HUES6 (cell line): ENCODE results near the gene INTS15.
A peak's percentile ranks its signal among the peaks of the same experiment; 100 is the strongest.

Experiments used
- H3K27ac ChIP-seq: 2 replicates; pipeline ENCODE4 v1.7.0; 2013; ENCODE audit warnings: low read depth, mild to moderate bottlenecking, low read length, inconsistent platforms
- H3K27me3 ChIP-seq: 2 replicates; pipeline ENCODE4 v1.6.1; 2013; ENCODE audit warnings: low read length; ENCODE audit not compliant: control insufficient read depth, insufficient read depth
- H3K36me3 ChIP-seq: 2 replicates; pipeline ENCODE4 v1.6.1; 2013; ENCODE audit warnings: low read length; ENCODE audit not compliant: control insufficient read depth, insufficient read depth
- H3K4me1 ChIP-seq: 2 replicates; pipeline ENCODE4 v1.6.1; 2013; ENCODE audit warnings: low read length; ENCODE audit not compliant: control insufficient read depth, insufficient read depth
- H3K4me3 ChIP-seq: 2 replicates; pipeline ENCODE4 v1.5.1; 2013; ENCODE audit warnings: low read depth, low read length
- H3K9ac ChIP-seq: one replicate; pipeline ENCODE4 v1.6.1; 2013; ENCODE audit warnings: mild to moderate bottlenecking, low read length
- H3K9me3 ChIP-seq: 2 replicates; pipeline ENCODE4 v1.6.1; 2013; ENCODE audit warnings: low read depth, low read length; ENCODE audit not compliant: control insufficient read depth, insufficient read depth

INTS15 gene

DNA sequence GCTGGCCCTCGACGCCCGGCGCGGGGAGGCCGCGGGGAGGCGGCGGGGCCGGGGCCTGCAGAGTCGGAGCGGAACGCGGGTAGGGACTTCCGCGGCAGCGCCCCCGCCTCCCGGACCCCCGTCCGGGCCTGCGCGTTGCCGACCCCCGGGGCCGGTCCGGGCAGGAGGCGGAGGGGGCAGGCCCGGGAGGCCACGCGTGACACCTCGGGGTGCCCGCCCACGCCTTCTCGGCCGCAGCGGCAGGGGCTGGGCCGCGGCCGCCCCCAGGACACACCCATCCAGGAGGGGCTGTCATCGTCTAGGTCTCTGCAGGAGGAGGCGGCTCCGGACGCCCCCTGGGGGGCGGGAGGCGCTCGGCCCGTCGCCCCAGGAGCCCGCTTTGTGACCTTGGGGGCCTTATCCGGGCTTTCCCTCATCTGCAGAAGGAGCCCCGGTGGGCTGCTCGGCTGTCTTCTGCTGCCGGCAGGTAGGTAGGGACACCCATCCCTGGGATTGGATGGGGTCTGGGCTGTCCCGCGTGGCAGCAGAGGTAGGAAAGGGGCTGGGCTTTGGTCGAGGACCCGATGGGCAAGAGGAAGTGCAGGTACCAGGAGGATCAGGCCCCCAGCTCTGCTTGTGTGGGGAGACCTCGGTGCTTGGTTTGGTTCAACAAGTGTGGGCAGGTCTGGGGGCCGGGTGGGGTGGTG lies 47.9 kb downstream of the INTS15 start:
- H3K27ac ChIP-seq = no peak overlapping the region
- no peaks in the 10 kb centered on the region for H3K27me3 ChIP-seq
- peaks cover 6% of the 10 kb centered on the region; the same call in 1 of the 2 replicates for H3K4me1 ChIP-seq
- H3K9me3 ChIP-seq = no peaks in the 10 kb centered on the region
- H3K4me3 ChIP-seq = peak overlapping the region; percentile 69
- peaks cover 14% of the 10 kb centered on the region for H3K36me3 ChIP-seq
- H3K9ac ChIP-seq = no peak overlapping the region

DNA sequence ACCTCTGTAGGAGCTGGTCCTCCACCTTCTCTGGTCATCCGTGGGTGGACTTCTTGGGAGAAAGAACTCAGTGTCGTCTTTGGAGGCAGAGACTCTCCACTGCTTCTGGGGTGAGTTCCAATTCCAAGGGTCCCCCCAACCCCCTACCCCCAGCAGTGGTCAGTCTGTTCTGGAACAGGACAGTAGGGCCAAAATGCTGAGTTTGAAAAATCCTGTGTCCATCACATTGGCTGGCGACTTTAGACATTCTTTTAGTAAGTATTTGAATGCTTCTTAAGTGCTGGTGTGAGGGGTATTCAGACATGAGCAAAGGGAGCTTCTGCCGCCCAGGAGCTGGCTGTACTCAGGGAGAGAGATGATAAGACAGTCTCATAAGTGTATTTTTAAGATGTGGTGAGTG lies 49.2 kb downstream of the INTS15 start:
- H3K4me1 ChIP-seq = peaks cover 6% of the 10 kb centered on the region; the same call in 1 of the 2 replicates
- H3K36me3 ChIP-seq = peaks cover 26% of the 10 kb centered on the region
- H3K4me3 ChIP-seq = no peak overlapping the region
- no peaks in the 10 kb centered on the region for H3K27me3 ChIP-seq
- H3K27ac ChIP-seq = no peak overlapping the region
- no peaks in the 10 kb centered on the region for H3K9me3 ChIP-seq
- H3K9ac ChIP-seq = no peak overlapping the region

DNA sequence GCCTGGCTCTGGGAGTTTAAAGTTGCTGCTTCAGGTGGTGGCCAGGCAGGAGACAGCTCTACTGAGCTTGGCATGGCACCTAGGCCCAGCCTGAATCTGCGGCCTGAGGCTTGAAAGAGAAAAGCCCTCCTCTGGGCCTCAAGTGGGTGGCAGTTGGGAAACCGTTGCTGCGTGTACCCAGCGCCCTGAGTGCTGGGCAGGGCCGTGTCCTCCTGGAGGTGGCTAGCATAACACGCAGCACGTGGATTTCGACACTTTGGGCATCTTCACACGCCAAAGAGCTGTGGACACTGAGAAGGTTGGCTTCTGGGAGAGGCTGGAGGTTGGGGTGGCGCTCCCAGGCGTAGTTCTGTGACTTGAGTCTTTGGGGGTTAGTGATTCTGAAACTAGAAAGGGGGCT lies 49.8 kb downstream of the INTS15 start:
- Histone ChIP-seq H3K9ac (no peak overlapping the region), H3K9me3 (no peaks in the 10 kb centered on the region), H3K4me1 (peaks cover 6% of the 10 kb centered on the region; the same call in 1 of the 2 replicates), H3K36me3 (peaks cover 32% of the 10 kb centered on the region), H3K4me3 (no peak overlapping the region), H3K27ac (no peak overlapping the region), H3K27me3 (no peaks in the 10 kb centered on the region)

DNA sequence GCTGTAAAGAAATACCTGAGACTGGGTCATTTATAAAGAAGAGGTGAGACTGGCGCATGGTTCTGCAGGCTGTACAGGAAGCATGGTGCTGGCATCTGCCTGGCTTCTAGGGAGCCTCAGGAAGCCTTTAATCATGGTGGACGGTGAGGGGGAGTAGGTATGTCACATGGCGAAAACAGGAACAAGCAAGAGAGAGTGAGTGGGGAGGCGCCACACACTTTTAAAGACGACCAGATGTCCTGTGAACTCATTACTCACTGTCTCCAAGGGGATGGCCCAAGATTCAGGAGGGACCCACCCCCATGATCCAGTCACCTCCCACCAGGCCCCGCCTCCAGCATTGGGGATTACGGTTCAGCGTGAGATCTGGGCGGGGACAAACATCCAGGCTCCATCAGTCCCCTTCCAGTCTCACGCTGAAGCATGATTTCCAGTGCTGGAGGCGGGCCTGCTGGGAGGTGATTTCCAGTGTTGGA lies 50.5 kb downstream of the INTS15 start:
- Histone ChIP-seq H3K4me1 (peaks cover 6% of the 10 kb centered on the region; the same call in 1 of the 2 replicates), H3K4me3 (no peak overlapping the region), H3K27ac (no peak overlapping the region), H3K9ac (no peak overlapping the region), H3K36me3 (peaks cover 38% of the 10 kb centered on the region), H3K27me3 (no peaks in the 10 kb centered on the region), H3K9me3 (no peaks in the 10 kb centered on the region)

DNA sequence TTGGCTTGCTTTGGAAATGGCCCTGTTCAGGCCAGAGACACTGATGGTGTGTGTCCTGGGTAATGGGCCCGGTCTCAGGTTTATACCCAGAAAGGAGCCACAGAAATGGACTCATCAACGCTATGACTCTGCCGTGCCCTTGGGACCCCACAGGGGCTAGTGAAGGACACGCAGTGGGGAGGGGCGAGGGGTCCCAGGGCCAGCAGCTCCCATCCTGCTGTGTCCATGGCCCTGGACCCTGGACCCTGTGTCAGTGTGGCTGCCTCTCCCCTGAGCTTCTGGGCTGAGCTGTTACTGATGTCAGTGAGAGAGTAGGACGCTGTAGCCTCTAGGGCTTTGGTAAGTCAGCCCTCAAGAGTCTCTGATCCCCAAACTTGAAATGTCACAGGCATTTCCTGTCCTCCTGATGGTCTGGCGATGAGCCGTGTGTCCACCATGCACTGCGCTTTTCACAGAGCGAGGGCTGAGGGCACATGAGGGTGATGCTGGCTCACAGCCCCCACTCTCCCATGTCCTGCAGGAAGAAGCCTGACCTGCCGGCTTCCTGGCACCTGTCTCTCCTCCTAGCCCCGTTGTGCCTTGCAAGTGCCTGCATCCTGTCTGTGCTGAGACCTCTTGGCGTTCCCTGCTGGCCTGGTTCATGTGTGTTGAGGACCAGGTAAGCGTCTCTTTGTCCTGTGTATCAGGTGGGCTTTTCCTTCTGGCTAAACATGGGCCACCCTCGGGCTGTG lies 51.6 kb downstream of the INTS15 start:
- Histone ChIP-seq H3K27me3 (no peaks in the 10 kb centered on the region), H3K4me3 (no peak overlapping the region), H3K27ac (no peak overlapping the region), H3K4me1 (peaks cover 6% of the 10 kb centered on the region; the same call in 1 of the 2 replicates), H3K9ac (no peak overlapping the region), H3K36me3 (peaks cover 40% of the 10 kb centered on the region), H3K9me3 (no peaks in the 10 kb centered on the region)

DNA sequence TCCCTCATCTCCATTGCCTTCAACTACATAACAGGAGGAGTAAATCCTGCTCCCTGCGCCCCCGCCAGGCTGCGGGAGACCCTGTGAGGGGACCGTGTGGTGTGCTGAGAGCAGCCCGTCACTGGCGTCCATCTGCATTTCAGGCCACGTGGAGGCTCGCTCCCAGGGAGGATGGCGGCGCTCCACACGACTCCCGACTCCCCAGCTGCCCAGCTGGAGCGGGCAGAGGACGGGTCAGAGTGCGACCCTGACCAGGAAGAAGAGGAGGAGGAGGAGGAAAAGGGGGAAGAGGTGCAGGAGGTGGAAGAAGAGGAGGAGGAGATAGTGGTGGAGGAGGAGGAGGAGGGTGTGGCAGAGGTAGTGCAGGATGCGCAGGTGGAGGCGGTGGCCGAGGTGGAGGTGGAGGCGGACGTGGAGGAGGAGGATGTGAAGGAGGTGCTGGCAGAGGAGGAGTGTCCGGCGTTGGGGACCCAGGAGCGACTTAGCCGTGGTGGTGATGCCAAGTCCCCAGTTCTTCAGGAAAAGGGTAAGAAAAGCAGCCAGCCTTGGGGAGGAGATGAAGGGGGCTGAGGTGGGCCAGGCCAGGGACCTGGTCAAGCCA lies 52.5 kb downstream of the INTS15 start:
- Histone ChIP-seq H3K9ac (no peak overlapping the region), H3K9me3 (no peaks in the 10 kb centered on the region), H3K4me3 (no peak overlapping the region), H3K27ac (no peak overlapping the region), H3K4me1 (peaks cover 6% of the 10 kb centered on the region; the same call in 1 of the 2 replicates), H3K36me3 (peaks cover 42% of the 10 kb centered on the region), H3K27me3 (no peaks in the 10 kb centered on the region)

DNA sequence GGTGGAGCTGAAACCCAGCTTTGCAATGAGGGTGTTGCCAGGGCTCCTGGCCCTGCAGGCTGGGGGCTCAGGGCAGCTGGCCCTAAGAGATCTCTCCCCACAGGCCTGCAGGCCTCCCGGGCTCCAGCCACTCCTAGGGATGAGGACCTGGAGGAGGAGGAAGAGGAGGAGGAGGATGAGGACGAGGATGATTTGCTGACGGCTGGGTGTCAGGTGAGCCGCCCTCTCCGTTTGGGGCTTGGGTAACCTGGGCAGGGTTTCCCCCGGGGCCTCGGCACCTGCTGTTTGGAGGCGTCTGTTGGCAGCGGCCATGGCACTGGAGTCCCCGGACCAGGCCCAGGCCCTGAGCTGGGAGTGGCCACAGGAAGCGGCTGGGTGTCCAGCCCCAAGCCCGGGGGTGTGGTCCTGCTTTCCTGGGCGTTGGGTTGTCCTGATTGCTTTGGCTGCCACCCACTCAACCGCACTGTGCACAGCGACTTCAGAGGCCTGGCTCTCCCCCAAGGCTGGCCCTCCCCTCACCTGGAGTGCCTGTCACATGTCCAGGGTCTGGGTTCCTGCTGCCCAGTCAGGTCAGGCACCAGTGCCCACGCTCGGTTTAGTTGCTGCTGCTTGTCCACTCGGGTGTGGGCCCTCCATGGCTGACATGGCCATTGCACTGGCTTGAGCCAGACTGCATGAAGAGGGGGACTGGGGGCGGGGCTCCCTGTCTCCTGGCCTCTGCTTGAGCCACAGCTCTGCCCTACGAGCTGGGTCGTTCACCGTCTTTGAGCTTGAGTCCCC lies 53.2 kb downstream of the INTS15 start:
- H3K9ac ChIP-seq = no peak overlapping the region
- H3K4me1 ChIP-seq = 0 out of 2 replicates have a peak, but pooled peaks cover 4% of the 10 kb centered on the region
- H3K27ac ChIP-seq = no peak overlapping the region
- H3K4me3 ChIP-seq = no peak overlapping the region
- H3K9me3 ChIP-seq = no peaks in the 10 kb centered on the region
- peaks cover 44% of the 10 kb centered on the region for H3K36me3 ChIP-seq
- H3K27me3 ChIP-seq = no peaks in the 10 kb centered on the region

DNA sequence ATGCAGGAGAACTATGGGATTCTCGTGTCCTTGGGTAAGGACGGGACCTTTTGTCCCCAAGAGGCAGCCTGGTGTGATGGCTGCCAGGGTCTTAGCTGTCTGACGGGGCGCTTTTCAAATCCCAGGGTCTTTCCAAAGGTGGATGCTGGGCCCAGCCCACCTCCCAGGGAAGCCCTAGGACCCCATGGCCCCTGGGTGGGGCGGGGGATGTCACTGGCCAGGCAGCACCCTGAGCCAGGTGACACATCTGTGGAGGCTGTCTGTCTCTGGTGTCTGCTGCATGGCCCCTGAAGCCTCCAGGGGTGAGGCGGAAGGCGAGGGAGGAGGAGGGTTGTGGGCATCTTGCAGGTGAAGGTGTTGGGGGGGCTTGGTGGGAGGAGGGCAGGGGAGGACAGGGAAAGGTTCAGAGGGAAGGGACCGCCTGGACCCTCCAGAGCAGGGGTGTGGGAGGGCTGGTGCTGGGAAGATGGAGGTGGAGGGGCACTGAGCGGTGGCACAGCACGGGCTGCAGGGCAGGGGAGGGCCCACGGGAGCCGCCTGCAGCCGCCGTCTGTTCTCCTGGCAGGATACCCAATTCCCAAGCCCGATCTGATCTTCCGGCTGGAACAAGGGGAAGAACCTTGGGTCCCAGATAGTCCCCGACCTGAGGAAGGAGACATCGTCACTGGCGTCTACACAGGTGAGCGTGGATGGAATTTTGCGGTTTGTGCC lies 54.2 kb downstream of the INTS15 start:
- Histone ChIP-seq H3K9me3 (no peaks in the 10 kb centered on the region), H3K27me3 (no peaks in the 10 kb centered on the region), H3K4me1 (0 out of 2 replicates have a peak, but pooled peaks cover 4% of the 10 kb centered on the region), H3K27ac (no peak overlapping the region), H3K36me3 (peaks cover 44% of the 10 kb centered on the region), H3K4me3 (no peak overlapping the region), H3K9ac (no peak overlapping the region)

DNA sequence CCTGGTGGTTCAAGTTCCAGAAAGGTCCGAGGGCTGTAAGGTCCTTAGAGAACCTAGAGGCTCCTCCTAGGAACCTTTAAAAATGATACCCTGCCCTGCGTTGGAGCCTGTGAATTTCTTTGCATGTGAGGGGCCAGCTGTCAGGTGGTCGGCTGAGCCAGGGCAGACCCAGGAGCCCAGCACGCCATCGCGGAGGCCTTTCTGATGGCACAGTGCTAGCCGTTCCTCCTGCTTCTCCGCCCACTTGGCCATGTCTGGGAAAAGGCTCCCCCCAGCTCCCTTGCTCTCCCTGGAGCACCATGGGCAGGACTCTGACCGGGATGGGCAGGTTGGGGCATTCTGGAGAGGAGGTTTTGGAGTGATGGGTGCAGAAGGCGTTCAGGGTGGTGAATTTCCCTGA lies 54.9 kb downstream of the INTS15 start:
- H3K4me1 ChIP-seq = 0 out of 2 replicates have a peak, but pooled peaks cover 4% of the 10 kb centered on the region
- no peaks in the 10 kb centered on the region for H3K9me3 ChIP-seq
- H3K9ac ChIP-seq = no peak overlapping the region
- no peaks in the 10 kb centered on the region for H3K27me3 ChIP-seq
- H3K27ac ChIP-seq = no peak overlapping the region
- peaks cover 44% of the 10 kb centered on the region for H3K36me3 ChIP-seq
- H3K4me3 ChIP-seq = no peak overlapping the region

DNA sequence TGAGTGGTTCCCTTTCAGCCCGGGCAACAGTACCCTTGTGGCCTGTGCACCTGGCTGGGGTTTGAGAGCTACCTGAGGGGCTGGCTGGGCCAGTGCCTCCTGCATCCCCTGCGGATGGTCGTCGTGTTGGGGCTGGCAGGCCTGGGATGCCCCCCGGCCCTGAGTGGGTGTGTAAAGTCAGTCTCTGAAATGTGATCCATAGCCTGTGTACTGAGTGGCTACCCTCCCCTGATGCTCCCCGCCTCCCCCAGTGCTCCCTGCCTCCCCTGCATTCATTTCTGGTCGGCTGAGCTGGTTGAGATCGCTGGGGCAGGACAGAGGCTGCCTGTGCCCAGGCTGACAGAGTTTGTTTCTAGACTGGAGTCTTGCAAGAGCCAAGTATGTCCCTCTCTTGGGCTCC lies 56.6 kb downstream of the INTS15 start:
- Histone ChIP-seq H3K27me3 (no peaks in the 10 kb centered on the region), H3K36me3 (peaks cover 47% of the 10 kb centered on the region), H3K4me1 (no peaks in the 10 kb centered on the region), H3K4me3 (no peak overlapping the region), H3K9ac (no peak overlapping the region), H3K9me3 (no peaks in the 10 kb centered on the region), H3K27ac (no peak overlapping the region)
